ACHN (cell line): ENCODE data around the gene FYTTD1.

ENCODE experiments used
- DNase-seq: peaks from one replicate; pipeline ENCODE4 v3.0.0-alpha.2; 2015
- in situ Hi-C: cut with HindIII; loops from 2 replicates; pipeline ENCODE4 v1.10.0; 2017; ENCODE audit warnings: low sequenced_read_pairs, low pct_ligation_motif_present, low pct_unique_long_range_greater_than_20kb

The FYTTD1 gene

GRCh38 chr3:197736010-197736490, 13.6 kb upstream of the FYTTD1 start:
- in situ Hi-C loops = no loop called here
- peak; percentile 22 for DNase-seq

- in situ Hi-C loops = no loop called here
- peak; percentile 93 for DNase-seq
Measured at GRCh38 chr3:197736491-197737318, 13.0 kb upstream of the FYTTD1 start, which contains the start of gene RUBCN. RUBCN (minus strand) TSS chr3:197736904; CDS start chr3:197736719, 185 bp downstream.

GRCh38 chr3:197737319-197737649, 12.4 kb upstream of the FYTTD1 start:
- in situ Hi-C loops = no loop called here
- peak; percentile 24 for DNase-seq

- no peak for DNase-seq
- in situ Hi-C loops = no loop called here
Measured at GRCh38 chr3:197737749-197738462, 11.8 kb upstream of the FYTTD1 start.

GRCh38 chr3:197742787-197743186, 6.9 kb upstream of the FYTTD1 start:
- in situ Hi-C loops = no loop called here

GRCh38 chr3:197746209-197746608, 3.5 kb upstream of the FYTTD1 start:
- in situ Hi-C loops = no loop called here
- DNase-seq = no peak

More at GRCh38 chr3:197742787-197743186, 6.9 kb upstream of the FYTTD1 start:
- DNase-seq = no peak

GRCh38 chr3:197746801-197747237, 2.9 kb upstream of the FYTTD1 start:
- in situ Hi-C loops = no loop called here
- DNase-seq = no peak

- DNase-seq = no peak
- in situ Hi-C loops = no loop called here
Measured at GRCh38 chr3:197748597-197749314, 927 bp upstream of the FYTTD1 start.

- in situ Hi-C loops = no loop called here
Measured at GRCh38 chr3:197749315-197749600, 425 bp upstream of the FYTTD1 start.

GRCh38 chr3:197750396-197750831, 731 bp downstream of the FYTTD1 start:
- DNase-seq = peak; percentile 52
- in situ Hi-C loops = no loop called here

More at GRCh38 chr3:197749315-197749600, 425 bp upstream of the FYTTD1 start:
- DNase-seq = peak; percentile 29

- in situ Hi-C loops = no loop called here
- peak; percentile 34 for DNase-seq
Measured at GRCh38 chr3:197750858-197751737, 1.4 kb downstream of the FYTTD1 start.

- no peak for DNase-seq
- in situ Hi-C loops = no loop called here
Measured at GRCh38 chr3:197752107-197752506, 2.4 kb downstream of the FYTTD1 start.

GRCh38 chr3:197753263-197753662, 3.6 kb downstream of the FYTTD1 start:
- in situ Hi-C loops = no loop called here
- DNase-seq = no peak

GRCh38 chr3:197756704-197757103, 7.0 kb downstream of the FYTTD1 start:
- DNase-seq = no peak
- in situ Hi-C loops = no loop called here

- DNase-seq = no peak
Measured at GRCh38 chr3:197758512-197758911, 8.8 kb downstream of the FYTTD1 start.

GRCh38 chr3:197761784-197762183, 12.1 kb downstream of the FYTTD1 start:
- in situ Hi-C loops = no loop called here
- DNase-seq = no peak

More at GRCh38 chr3:197758512-197758911, 8.8 kb downstream of the FYTTD1 start:
- in situ Hi-C loops = no loop called here

- no peak for DNase-seq
- in situ Hi-C loops = no loop called here
Measured at GRCh38 chr3:197775317-197775716, 25.6 kb downstream of the FYTTD1 start.

- in situ Hi-C loops = no loop called here
- DNase-seq = no peak
Measured at GRCh38 chr3:197782230-197782629, 32.5 kb downstream of the FYTTD1 start.
